Kidney epithelial cell (primary cell): ENCODE results near the gene C16orf95. TPM values are rescaled to one million over a fixed set of nuclear protein-coding genes. Genes with fewer than 3 reads are reported as not detected.
A peak's percentile ranks its signal among the peaks of the same experiment; 100 is the strongest.

Source experiments
- DNase-seq: peaks from one replicate; pipeline ENCODE4 v3.0.0-alpha.2; 2010; ENCODE audit warnings: low read depth
- H3K27me3 ChIP-seq: 2 replicates; pipeline ENCODE4 v1.6.0; 2011; ENCODE audit warnings: low read length; ENCODE audit not compliant: control insufficient read depth, insufficient read depth
- H3K36me3 ChIP-seq: 2 replicates; pipeline ENCODE4 v1.5.1; 2011; ENCODE audit warnings: low read length; ENCODE audit not compliant: control insufficient read depth, insufficient read depth
- H3K4me3 ChIP-seq: 2 replicates; pipeline ENCODE4 v1.5.1; 2011; ENCODE audit warnings: low read depth, mild to moderate bottlenecking, control low read depth, low read length
- CTCF ChIP-seq: IDR thresholded peaks from 2 replicates; pipeline ENCODE4 v1.5.1; 2011; ENCODE audit warnings: mild to moderate bottlenecking, moderate library complexity, low read length, control low read depth, inconsistent platforms; ENCODE audit not compliant: insufficient read depth, poor library complexity, severe bottlenecking
- total RNA-seq: library from RNA; depleted of rRNA; stranded (reverse); fragments of >200 nt; gene quantifications from 2 replicates; pipeline ENCODE4 v1.2.3, GENCODE V29; 2015

C16orf95 gene
- total RNA-seq, 1 donor from 2014 or later = 1.7 TPM

- H3K27me3 ChIP-seq = no peaks in the 10 kb centered on the region
- DNase-seq = no peak
- H3K36me3 ChIP-seq = no peaks in the 10 kb centered on the region
- H3K4me3 ChIP-seq = peak overlapping the region; percentile 90
- TF ChIP-seq CTCF = no peak
Observed at GRCh38 chr16:87317750-87318644, 805 bp upstream of the C16orf95 start.

GRCh38 chr16:87316450-87316922, 706 bp downstream of the C16orf95 start:
- Histone ChIP-seq H3K4me3 (peak overlapping the region; percentile 90), H3K36me3 (no peaks in the 10 kb centered on the region), H3K27me3 (no peaks in the 10 kb centered on the region)
- DNase-seq = no peak
- TF ChIP-seq CTCF = no peak

GRCh38 chr16:87314990-87315420, 2.2 kb downstream of the C16orf95 start:
- Histone ChIP-seq H3K27me3 (no peaks in the 10 kb centered on the region), H3K4me3 (no peak overlapping the region), H3K36me3 (no peaks in the 10 kb centered on the region)
- DNase-seq = no peak
- no peak for TF ChIP-seq CTCF

GRCh38 chr16:87312008-87312407, 5.2 kb downstream of the C16orf95 start:
- Histone ChIP-seq H3K27me3 (no peaks in the 10 kb centered on the region), H3K4me3 (no peak overlapping the region), H3K36me3 (no peaks in the 10 kb centered on the region)
- no peak for DNase-seq
- no peak for TF ChIP-seq CTCF

- H3K4me3 ChIP-seq = no peak overlapping the region
- no peak for DNase-seq
- no peak for TF ChIP-seq CTCF
Observed at GRCh38 chr16:87311387-87311786, 5.8 kb downstream of the C16orf95 start.

GRCh38 chr16:87310610-87311009, 6.6 kb downstream of the C16orf95 start:
- no peak for DNase-seq
- no peak for TF ChIP-seq CTCF
- Histone ChIP-seq H3K4me3 (no peak overlapping the region), H3K36me3 (no peaks in the 10 kb centered on the region), H3K27me3 (no peaks in the 10 kb centered on the region)

More at GRCh38 chr16:87311387-87311786, 5.8 kb downstream of the C16orf95 start:
- Histone ChIP-seq H3K27me3 (no peaks in the 10 kb centered on the region), H3K36me3 (no peaks in the 10 kb centered on the region)
